ENCODE data around the gene NFKBIE. TPM values are rescaled to one million over a fixed set of nuclear protein-coding genes. Genes with fewer than 3 reads are reported as not detected.

NFKBIE gene
- total RNA-seq, 1 donor = 5.4 TPM

DNA sequence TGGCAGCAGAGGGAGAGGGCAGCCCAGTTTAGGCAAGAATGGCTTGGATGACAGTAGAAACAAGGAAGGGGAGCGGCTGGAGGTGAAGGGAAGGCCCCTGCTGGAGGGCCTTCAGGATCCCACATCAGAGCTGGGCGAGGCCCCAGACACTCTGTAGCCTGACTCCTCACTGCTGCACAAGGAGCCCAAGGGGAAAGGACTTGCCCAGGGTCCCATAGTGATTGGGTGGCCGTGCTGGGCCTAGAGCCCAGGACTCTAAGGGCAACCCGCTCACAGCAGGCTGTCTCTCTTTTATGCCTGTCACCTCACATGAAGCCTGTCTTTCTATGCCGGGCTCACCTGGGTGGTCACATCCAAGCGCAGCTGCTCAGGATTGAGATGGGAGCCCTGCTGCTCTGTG, 38.5 kb upstream of the NFKBIE start:
- H3K4me3 ChIP-seq (ENCODE audit: low read depth, low read length) = no peak overlapping the region
- TF ChIP-seq, protein P1, sequence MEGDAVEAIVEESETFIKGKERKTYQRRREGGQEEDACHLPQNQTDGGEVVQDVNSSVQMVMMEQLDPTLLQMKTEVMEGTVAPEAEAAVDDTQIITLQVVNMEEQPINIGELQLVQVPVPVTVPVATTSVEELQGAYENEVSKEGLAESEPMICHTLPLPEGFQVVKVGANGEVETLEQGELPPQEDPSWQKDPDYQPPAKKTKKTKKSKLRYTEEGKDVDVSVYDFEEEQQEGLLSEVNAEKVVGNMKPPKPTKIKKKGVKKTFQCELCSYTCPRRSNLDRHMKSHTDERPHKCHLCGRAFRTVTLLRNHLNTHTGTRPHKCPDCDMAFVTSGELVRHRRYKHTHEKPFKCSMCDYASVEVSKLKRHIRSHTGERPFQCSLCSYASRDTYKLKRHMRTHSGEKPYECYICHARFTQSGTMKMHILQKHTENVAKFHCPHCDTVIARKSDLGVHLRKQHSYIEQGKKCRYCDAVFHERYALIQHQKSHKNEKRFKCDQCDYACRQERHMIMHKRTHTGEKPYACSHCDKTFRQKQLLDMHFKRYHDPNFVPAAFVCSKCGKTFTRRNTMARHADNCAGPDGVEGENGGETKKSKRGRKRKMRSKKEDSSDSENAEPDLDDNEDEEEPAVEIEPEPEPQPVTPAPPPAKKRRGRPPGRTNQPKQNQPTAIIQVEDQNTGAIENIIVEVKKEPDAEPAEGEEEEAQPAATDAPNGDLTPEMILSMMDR (IDR thresholded peaks at IDR 0.05; ENCODE audit: insufficient read depth, low read length) = no peak
- DNase-seq (ENCODE audit: low read depth) = no peak

DNA sequence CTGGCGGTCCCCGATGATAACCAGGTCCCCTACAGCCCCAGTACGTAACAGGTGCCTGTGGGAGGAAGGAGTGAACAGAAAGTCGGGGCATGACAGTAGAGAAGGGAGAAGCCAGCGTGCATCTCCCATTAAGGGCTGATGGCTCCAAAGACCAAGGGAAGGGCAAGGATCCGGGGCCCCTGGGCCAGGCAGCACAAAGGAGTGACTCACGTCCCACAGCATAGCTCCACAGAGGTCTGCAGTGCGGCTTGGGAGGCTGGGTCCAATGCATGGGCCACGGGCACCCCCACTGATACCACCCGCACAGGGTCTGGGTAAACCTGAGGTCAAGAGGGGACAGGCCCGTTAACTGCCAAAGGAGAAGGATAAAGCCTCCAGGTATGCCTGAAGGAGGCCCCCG, 37.5 kb upstream of the NFKBIE start:
- no peak overlapping the region for H3K4me3 ChIP-seq (ENCODE audit: low read depth, low read length)
- no peak for DNase-seq (ENCODE audit: low read depth)
- TF ChIP-seq, protein P1 (IDR thresholded peaks at IDR 0.05; ENCODE audit: insufficient read depth, low read length) = no peak

DNA sequence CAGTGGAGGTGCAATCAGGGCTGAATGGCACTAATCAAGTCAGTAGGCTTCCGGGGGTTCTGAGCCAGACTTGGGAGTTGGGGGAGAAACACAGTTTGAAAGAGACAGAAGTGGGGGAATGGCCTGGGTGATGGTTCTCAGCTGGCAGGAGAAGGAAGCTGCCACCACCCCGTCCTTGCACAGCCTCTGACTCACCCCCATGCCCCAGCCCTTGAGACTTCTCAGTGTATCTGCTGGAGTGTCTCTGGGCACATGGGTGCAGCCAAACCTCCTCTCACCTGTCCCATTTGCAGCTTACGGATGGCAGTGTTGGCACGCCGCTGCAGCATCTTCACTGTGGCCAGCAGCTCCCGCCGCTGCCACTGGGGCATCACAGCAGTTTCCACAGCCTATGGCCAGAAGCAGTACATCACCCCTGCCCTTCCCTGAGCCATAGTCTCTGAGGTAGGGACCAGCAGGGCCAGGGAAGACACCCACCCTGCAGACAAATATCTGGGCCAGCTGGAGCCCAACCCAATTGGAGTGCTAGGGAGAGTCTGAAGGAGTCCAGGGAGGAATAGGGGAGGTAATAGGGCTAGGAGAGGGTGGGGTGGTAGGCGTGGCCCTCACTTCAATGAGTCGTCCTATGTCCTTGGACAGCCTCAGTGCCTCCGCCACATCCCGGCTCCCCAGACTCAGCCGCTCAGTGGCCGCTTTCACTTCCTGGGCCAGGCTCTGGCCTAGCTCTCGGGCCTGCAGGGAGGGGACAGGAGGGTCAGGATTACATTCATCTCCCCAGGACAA, 36.6 kb upstream of the NFKBIE start:
- DNase-seq (ENCODE audit: low read depth) = no peak
- TF ChIP-seq, protein P1 (IDR thresholded peaks at IDR 0.05; ENCODE audit: insufficient read depth, low read length) = no peak
- no peak overlapping the region for H3K4me3 ChIP-seq (ENCODE audit: low read depth, low read length)

DNA sequence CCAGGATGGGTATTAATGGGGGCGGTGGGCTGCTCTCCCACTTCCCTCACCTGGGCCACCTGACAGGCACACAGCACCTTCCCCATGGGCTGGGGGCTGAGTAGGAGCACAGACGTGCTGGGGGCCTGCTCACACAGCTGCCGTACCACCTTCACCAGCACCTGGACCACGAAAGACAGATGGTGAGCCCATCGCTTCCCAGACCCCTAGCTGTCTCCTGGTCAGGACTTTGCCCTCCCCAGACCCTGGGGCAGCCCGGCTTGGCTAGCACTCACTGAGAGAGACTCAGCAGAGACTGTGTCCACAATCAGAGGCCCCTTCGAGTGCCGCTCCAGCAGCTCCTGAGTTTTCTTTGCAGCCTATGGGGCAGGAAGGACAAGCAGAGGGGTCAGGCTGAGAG, 35.8 kb upstream of the NFKBIE start:
- TF ChIP-seq, protein P1 (IDR thresholded peaks at IDR 0.05; ENCODE audit: insufficient read depth, low read length) = no peak
- no peak overlapping the region for H3K4me3 ChIP-seq (ENCODE audit: low read depth, low read length)
- DNase-seq (ENCODE audit: low read depth) = no peak

DNA sequence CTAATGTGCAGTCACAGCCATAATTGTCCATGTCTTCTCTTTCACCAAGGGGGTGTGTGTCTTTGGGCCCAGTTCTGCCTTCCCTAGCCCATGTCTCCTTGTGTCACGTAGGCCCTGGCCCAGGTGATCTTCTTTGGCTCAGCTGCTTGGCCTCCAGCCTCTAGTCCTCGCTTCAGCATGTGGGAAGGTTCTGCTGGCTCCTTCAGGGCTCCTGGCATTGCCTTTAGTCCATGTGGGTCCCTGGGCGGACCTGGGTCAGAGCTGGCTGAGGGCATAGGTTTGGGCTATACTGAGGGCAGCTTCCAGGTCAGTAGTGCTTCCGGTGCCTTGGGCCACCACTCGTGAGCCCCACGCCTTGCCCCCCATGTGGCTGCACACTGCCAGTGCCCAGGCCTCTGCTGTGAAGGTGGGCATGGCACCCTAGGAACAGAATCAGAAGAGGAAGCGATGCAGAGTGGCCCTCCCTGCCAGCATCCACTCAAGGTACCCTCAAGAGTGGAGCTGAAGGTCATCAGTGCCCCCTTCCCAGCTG, 35.0 kb upstream of the NFKBIE start:
- DNase-seq (ENCODE audit: low read depth) = no peak
- TF ChIP-seq, protein P1 (IDR thresholded peaks at IDR 0.05; ENCODE audit: insufficient read depth, low read length) = no peak
- no peak overlapping the region for H3K4me3 ChIP-seq (ENCODE audit: low read depth, low read length)

DNA sequence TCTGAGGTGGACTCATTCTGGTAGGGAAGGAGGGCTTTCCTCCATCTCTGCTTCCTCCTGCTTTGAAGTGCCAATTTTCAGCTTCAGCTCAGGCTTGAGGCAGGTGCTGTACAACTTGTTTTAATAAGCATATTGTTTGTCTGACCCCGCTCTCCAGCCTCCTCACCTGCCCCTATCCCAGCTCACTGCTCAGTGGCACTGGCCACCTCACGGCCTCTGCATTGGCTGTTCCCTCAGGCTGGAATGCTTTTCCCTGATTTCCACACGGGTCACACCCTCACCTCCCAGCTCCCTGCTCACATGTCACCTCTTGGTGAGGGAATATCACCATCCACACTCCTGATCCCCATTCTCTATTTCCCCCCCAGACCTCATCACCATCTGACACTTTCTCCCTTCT, 33.5 kb upstream of the NFKBIE start:
- H3K4me3 ChIP-seq (ENCODE audit: low read depth, low read length) = no peak overlapping the region
- no peak for DNase-seq (ENCODE audit: low read depth)
- TF ChIP-seq, protein P1 (IDR thresholded peaks at IDR 0.05; ENCODE audit: insufficient read depth, low read length) = no peak
